KOPT-K1 (cell line): ENCODE data around the gene DDX4.
"Not testable (repeated sequence)": the region's sequence is repeated elsewhere in the genome, so short reads cannot be mapped to it uniquely, and the experiment has no call there.

Experiments
- H3K27ac ChIP-seq: fragments of 200-600 bp; sonication (generic); 2 replicates; pipeline ENCODE4 v1.5.1; 2016; ENCODE audit warnings: antibody characterized with exemption, mild to moderate bottlenecking, low read depth, low read length; ENCODE audit not compliant: poor library complexity, severe bottlenecking
- H3K36me3 ChIP-seq: fragments of 200-600 bp; sonication (generic); 2 replicates; pipeline ENCODE4 v1.5.1; 2017; ENCODE audit warnings: antibody characterized with exemption, mild to moderate bottlenecking, low read length, moderate library complexity; ENCODE audit not compliant: insufficient read depth
- H3K9me3 ChIP-seq: fragments of 200-600 bp; sonication (generic); 2 replicates; pipeline ENCODE4 v1.5.1; 2017; ENCODE audit warnings: antibody characterized with exemption, low read length, mild to moderate bottlenecking; ENCODE audit not compliant: insufficient read depth, poor library complexity, severe bottlenecking

The DDX4 gene

DNA sequence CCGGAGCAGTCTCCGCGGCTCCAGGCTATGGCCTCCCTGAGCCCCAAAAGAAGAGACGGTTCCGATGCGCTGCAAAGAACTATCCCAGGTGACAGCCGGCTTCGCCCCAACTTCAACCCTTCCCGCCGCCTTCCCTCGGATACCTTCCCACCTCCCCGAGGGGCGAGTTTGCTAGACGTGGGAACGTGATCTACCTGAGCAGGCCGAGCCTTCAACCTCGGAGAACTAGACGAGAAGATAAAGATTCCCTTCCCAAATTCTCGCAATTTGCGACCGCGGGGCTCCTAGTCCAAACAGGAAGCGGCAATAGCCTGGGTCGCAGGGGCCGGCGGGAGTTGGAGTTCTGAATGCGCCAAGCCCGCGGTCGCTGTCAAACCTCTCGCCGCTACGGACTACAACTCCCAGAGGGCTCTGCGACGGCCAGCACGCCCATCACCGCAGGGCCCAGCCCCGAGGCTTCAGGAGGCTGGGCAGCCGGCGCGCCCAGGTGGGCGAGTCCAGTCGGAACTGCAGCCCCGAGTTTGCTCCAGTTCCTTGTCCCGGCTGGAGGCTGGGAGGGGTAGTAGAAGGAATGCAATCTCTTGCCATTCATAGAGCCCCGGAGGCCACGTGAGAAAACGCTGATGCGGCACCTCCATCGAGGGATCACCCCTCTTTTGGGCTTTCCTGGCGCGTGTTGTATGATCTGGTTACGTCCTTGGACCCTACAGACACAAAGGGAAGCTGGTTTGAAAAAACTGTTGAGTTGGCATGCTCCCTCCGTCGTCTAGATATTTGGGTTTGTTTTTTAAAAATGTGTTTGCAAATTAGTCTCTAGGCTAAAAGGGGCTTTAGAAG is 25.6 kb upstream of the DDX4 start, which contains the start of gene SLC38A9:
Gene SLC38A9, minus strand, starts transcription at position 302 of the 837 bp plus-strand sequence. CDS start 14,366 bp downstream, outside the sequence.
- peak within 1 kb of the TSS; percentile 63 for H3K27ac ChIP-seq
- H3K36me3 ChIP-seq: 0 out of 2 replicates have a peak, but pooled peaks cover 5% of the 10 kb centered on the region
- no peaks in the 10 kb centered on the region for H3K9me3 ChIP-seq

DNA sequence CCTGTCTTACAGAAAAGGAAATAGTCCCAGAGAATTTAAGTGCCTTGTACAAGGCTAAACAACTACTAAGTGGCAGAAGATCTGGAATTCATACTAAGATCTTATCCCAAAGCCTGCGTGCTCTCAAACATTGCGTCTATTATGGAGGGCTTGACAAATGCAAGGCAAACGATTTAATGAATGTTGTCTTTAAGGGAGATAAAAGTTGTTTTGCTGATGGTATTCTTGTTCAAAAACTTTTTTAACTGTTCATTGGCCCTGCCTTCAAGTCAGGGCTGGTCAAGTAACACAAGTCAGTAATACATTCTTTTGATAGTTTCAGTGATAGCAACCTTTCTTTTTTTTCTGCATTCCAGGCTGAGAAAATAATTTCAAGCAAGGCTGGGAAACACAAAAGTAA is 24.0 kb upstream of the DDX4 start:
- Histone ChIP-seq H3K9me3 (peaks cover 7% of the 10 kb centered on the region), H3K27ac (no peak overlapping the region), H3K36me3 (no peaks in the 10 kb centered on the region)

DNA sequence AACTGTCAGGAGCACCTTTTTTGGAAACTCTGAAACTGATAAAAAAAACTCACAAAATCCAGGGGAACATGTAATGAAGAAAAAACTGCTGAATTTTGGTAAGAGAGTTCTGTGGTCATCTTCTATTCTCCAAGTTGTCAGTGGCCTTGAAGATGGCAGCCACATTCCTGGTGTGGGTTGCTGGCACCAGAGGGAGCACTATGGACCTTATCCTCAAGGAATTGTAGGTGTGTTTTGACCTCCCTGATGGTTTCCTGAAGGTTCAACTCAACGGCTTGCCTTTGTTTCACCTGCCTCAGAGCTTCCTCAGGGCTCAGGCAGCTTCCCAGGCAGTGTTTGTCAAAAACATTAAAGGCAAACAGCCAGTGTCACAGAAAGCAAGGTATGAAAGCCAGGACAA is 23.5 kb upstream of the DDX4 start:
- Histone ChIP-seq H3K27ac (no peak overlapping the region), H3K36me3 (no peaks in the 10 kb centered on the region), H3K9me3 (peaks cover 12% of the 10 kb centered on the region)

DNA sequence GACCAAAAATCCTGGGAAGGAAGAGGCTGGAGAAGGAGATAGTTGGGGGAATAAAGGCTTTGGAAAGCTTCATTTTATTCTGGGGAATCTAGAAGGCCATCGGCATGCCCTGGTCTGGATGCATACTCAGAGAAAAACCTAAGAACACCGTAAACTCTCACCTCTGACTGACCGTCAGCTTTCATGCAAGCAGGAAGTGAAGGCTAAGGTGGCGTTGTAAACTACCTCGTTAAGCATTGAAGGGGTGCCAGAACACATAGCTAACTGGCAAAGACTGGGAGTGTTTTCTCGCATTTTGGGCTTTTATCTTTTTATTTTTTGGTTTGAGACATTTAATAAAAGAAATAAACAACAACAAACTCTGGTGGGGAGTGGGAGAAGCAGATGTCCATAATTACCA is 23.1 kb upstream of the DDX4 start:
- no peaks in the 10 kb centered on the region for H3K36me3 ChIP-seq
- H3K9me3 ChIP-seq: peaks cover 13% of the 10 kb centered on the region
- H3K27ac ChIP-seq: no peak overlapping the region

DNA sequence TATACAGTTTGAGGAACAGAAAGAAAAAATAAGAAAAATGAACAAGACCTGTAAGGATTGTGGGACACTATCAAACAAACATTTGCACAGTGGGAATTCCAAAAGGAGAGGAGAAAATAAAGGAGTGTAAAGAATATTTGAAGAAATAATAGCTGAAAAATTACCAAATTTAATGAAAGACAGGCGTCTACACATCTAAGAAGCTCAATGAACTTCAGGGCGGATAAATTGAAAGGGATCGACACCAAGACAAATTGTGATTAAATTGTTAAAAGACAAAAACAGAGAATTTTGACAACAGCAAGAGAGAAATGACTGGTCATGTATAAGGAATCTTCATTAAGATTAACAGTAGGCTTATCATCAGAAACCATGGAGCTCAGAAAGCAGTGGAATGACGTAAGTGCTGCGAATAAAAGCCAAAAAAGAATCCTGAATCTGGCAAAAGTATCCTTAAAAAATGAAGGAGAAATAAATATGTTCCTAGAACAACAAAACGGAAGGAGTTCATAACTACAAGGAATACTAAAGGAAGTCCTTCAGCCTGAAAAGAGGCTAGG is 22.3 kb upstream of the DDX4 start:
- peaks cover 13% of the 10 kb centered on the region for H3K9me3 ChIP-seq
- H3K27ac ChIP-seq: no peak overlapping the region

DNA sequence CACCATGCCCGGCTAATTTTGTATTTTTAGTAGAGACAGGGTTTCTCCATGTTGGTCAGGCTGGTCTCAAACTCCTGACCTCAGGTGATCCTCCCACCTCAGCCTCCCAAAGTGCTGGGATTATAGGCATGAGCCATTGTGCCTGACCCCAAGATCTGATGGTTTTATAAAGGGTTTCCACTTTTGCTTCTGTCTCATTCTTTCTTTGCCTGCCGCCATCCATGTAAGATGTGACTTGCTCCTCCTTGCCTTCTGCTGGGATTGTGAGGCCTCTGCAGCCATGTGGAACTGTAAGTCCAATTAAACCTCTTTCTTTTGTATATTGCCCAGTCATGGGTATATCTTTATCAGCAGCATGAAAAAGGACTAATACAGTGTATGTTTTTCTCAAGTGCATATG is 18.8 kb upstream of the DDX4 start:
- H3K27ac ChIP-seq, H3K36me3 ChIP-seq: not testable (repeated sequence)
- peaks cover 13% of the 10 kb centered on the region for H3K9me3 ChIP-seq

More for the DNA sequence above, 22.3 kb upstream of the DDX4 start:
- no peaks in the 10 kb centered on the region for H3K36me3 ChIP-seq

DNA sequence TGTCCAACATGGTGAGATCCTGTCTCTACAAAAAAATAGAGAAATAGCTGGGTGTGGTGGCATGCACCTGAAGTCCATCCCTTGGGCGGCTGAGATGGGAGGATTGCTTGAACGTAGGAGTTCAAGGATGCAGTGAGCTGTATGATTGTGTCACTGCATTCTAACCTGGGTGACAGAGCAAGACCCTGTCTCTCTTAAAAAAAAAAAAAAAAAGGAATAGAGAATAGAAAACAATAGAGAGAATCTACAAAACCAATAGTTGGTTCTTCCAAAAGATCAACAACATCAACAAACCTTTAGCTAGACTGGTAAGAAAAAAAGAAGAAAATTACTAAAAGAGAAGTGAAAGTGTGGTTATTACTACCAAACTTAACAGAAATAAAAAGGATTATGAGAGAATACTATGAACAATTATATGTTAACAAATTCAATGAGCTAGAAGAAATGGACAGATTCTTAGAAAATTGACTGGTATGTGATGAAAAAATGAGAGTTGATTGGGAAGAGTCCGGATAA is 17.6 kb upstream of the DDX4 start:
- Histone ChIP-seq H3K9me3 (peaks cover 13% of the 10 kb centered on the region), H3K36me3 (no peaks in the 10 kb centered on the region), H3K27ac (no peak overlapping the region)

DNA sequence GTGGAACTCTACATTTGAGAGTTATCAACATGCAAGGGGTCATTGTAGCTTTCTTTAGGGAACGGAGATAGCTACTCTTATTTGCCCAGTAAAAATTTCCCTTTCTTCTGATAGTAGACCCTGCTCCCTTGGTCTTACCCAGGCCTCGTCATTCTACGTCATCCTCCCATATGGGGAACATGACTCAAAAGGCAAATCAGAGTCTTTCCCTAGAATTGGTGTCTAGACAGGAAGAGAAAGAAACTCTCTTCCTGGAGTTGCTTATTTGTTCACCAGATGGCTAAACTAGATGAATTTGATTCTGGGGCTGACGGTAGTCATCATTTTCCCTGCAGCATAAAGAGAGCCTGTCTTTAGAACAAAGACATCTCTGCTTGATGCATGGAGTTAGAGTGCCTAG is 13.6 kb upstream of the DDX4 start:
- Histone ChIP-seq H3K27ac (no peak overlapping the region), H3K36me3 (no peaks in the 10 kb centered on the region), H3K9me3 (peaks cover 2% of the 10 kb centered on the region)

DNA sequence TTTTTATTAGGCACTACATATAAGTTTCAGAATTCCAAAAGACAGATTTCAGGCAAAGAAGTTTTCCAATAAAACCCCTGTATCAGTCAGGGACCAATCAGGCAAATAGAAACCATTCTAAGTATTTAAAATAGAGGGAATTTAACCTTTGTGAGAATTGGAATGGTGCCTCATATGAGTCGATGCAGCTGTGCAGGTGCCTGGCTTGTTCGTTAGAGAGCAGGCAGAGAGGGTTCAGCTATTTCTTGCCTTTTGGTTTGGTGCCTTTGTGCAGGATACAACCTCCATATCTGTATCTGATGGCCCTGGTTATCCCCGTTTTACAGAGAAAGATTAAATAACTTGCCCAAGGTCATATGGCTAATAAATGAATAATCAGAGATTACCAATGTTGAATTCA is 6.0 kb upstream of the DDX4 start:
- Histone ChIP-seq H3K9me3 (no peaks in the 10 kb centered on the region), H3K27ac (no peak overlapping the region), H3K36me3 (no peaks in the 10 kb centered on the region)

DNA sequence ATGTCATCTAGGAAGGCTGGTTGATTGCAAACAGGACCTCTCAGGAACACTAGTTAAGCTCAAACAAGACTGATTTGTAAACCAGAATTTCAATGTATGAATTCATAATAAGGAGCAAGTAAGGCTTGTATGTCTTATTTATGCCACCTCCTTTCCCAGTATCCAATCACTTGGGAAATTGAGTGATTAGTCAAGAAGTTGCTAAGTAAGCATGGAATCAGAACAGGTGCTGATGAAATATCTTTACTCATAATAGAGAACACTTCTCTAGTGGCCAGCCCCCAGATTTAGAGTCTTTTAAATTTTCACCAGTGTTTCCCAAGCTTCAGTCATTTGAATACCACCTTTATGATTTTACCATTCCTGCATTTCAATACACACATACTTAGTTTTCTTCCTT is 5.3 kb upstream of the DDX4 start:
- H3K27ac ChIP-seq: no peak overlapping the region
- H3K9me3 ChIP-seq: no peaks in the 10 kb centered on the region
- no peaks in the 10 kb centered on the region for H3K36me3 ChIP-seq

DNA sequence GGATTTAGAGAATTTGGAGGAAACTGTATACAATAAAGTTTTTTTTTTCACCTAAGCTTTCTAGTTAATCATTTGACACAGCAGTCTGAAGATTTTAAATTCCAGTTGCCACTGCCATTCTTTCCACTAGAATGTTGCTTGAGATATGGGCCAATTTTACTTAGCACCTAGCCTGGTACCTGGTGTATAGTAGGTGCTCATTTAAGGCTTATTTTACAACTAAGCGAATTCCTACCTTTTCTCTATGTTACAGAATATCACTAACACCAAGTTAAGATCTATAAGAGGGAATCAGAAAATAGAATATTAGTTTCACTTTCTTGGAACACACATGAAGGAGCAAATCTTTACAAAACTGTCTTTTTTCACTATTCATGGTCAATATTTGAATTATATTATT is 3.2 kb upstream of the DDX4 start:
- no peaks in the 10 kb centered on the region for H3K9me3 ChIP-seq
- H3K36me3 ChIP-seq: no peaks in the 10 kb centered on the region
- H3K27ac ChIP-seq: no peak overlapping the region

DNA sequence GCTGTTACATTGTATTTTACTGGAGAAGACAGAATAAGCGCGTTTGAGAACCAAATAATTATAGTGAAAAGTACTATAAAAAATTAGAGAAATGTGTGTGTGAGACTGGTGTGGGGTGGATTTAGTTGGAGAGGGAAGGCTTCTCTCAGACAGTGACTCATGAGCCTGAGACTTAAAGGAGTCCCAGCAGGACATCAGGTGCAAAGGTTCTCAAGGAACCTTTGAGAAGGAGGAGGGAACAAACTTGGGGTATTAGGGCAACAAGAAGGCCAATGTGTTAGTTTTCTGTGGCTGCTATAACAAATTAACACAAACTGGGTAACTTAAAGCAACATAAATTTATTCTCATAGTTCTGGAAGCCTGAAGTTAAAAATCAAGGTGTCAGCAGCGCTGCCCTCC is 4.9 kb downstream of the DDX4 start:
- no peak overlapping the region for H3K27ac ChIP-seq
- H3K36me3 ChIP-seq: no peaks in the 10 kb centered on the region
- H3K9me3 ChIP-seq: no peaks in the 10 kb centered on the region

DNA sequence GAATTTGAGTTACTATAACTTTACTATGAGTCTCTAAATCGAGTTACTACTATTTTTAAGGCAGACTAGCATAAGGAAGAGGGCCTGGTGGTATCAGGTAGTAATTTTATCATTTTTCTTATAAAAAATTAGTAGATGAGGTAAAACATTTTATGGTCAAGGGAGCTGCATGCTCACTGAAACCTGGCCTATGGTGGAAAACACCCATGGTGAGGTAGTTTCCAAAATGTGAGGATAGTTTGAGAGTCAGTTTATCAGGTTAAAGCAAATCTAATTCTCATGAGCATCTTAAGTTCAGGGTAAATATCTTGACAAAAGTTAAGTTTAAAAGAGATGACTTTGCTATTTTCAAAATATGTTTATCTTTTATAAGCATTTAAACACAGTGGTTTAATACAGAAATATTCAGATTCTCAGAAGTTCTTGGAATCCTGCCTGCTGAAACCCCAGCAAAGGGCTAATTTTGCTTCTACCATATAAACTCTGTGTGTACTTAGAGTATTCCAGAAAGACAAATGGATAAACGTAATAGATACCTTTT is 10.0 kb downstream of the DDX4 start:
- H3K9me3 ChIP-seq: no peaks in the 10 kb centered on the region
- no peaks in the 10 kb centered on the region for H3K36me3 ChIP-seq
- no peak overlapping the region for H3K27ac ChIP-seq

DNA sequence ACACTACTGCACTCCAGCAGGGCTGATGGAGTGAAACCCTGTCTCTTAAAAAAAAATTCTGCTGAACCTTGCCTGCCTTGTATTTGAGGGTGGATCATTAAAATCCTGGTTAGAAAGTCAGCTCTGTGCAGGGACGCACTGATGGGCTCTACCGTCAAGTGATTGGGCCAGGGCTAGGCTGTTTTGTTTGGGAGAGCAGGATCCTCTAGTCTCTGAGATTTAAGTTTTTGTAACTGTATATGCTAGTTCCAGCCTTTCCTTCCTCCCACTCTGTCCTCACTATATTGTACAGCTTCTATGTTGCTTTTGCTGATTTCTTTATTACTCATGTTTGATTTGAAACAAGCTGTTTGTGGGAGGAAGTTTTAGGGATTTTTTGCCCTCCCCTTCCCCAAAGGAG is 11.5 kb downstream of the DDX4 start:
- no peaks in the 10 kb centered on the region for H3K36me3 ChIP-seq
- H3K27ac ChIP-seq: no peak overlapping the region
- H3K9me3 ChIP-seq: no peaks in the 10 kb centered on the region

DNA sequence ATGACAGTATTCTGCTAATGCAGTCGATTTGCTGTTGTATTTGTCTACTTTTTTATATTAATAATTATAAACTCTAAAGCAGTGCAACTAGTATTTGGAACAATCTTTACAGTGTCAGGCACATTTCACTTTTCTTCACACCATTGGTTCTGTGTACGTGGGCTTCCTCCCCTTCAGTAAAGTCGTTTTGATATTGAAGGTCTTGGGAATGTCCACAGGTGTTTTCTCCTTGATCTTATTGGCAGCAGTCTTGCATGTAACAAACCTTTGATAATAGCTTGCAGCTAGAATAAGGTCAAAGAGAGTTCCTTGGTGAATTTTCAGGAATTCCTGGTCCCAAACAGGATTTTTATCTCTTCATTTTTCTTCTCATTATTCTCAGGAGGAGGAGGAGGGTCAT is 12.2 kb downstream of the DDX4 start:
- no peaks in the 10 kb centered on the region for H3K36me3 ChIP-seq
- H3K9me3 ChIP-seq: no peaks in the 10 kb centered on the region
- no peak overlapping the region for H3K27ac ChIP-seq
